Urinary bladder (tissue), 4 donors: ENCODE data around the gene PHLDB2. TPM values are rescaled to one million over a fixed set of nuclear protein-coding genes. Genes with fewer than 3 reads are reported as not detected.

ENCODE experiments used
- DNase-seq: peaks from one replicate; pipeline ENCODE4 v3.0.0-alpha.2; 2015; ENCODE audit errors: extremely low spot score
- H3K27ac ChIP-seq: one replicate; pipeline ENCODE4 v1.5.1; 2013; ENCODE audit warnings: low read depth, mild to moderate bottlenecking, moderate library complexity
- H3K36me3 ChIP-seq: one replicate; pipeline ENCODE4 v1.6.1; 2013; ENCODE audit warnings: mild to moderate bottlenecking, moderate library complexity; ENCODE audit not compliant: insufficient read depth
- H3K4me1 ChIP-seq: one replicate; pipeline ENCODE4 v1.6.1; 2013; ENCODE audit warnings: mild to moderate bottlenecking, moderate library complexity; ENCODE audit not compliant: insufficient read depth
- H3K4me3 ChIP-seq: one replicate; pipeline ENCODE4 v1.5.1; 2013; ENCODE audit warnings: low read depth, low read length
- WGBS: extraction: QIAGEN DNeasy Blood & Tissue Kit; methylation state at CpG from one replicate; pipeline ENCODE4 v1.1.7; 2013; 5-methylcytosine and 5-hydroxymethylcytosine counted together
- polyA plus RNA-seq: library from polyadenylated mRNA; stranded (reverse); fragments of 200-250 nt; gene quantifications from one replicate; pipeline ENCODE4 v1.2.3, GENCODE V29; 2013
- total RNA-seq: library from RNA; depleted of rRNA; stranded (reverse); fragments of >200 nt; gene quantifications from one replicate; pipeline ENCODE4 v1.2.3, GENCODE V29; 2014
- donor health status: healthy with polysubstance abuse.
- donor health status: healthy.

The PHLDB2 gene
- total and polyA plus RNA-seq, 2 donors = 58.1 to 173 TPM

- H3K36me3 ChIP-seq = no peaks in the 10 kb centered on the region
- WGBS = 74% methylated on average over 6 of the region's 6 CpGs
- no peak overlapping the region for H3K27ac ChIP-seq
- DNase-seq = no peak
- H3K4me3 ChIP-seq = no peak overlapping the region
- H3K4me1 ChIP-seq = no peaks in the 10 kb centered on the region
Observed at GRCh38 chr3:111857474-111857873, 1.6 kb upstream of the PHLDB2 start.

DNA sequence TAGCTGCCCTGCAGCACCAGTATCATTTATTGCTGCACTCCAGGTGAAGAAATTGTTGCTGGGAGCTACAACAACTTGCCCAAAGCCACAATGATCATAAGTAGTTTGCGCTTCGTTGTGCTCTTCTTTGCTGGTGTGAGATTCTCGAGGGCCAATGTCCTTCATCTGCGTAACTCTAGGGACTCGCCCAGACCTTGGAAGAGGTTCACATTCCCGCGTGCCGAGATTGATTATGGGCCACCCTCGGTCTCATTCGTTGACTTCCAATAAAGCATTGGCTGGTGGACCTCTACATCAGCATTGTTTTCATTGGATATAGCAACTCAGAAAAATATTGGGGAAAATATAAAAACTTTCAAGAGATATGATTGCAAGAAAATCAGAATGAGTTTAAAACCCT is 423 bp upstream of the PHLDB2 start:
- 30% methylated on average over 10 of the region's 10 CpGs for WGBS
- Histone ChIP-seq H3K4me3 (no peak overlapping the region), H3K27ac (peak overlapping the region; percentile 57), H3K36me3 (no peaks in the 10 kb centered on the region), H3K4me1 (no peaks in the 10 kb centered on the region)
- DNase-seq = no peak

DNA sequence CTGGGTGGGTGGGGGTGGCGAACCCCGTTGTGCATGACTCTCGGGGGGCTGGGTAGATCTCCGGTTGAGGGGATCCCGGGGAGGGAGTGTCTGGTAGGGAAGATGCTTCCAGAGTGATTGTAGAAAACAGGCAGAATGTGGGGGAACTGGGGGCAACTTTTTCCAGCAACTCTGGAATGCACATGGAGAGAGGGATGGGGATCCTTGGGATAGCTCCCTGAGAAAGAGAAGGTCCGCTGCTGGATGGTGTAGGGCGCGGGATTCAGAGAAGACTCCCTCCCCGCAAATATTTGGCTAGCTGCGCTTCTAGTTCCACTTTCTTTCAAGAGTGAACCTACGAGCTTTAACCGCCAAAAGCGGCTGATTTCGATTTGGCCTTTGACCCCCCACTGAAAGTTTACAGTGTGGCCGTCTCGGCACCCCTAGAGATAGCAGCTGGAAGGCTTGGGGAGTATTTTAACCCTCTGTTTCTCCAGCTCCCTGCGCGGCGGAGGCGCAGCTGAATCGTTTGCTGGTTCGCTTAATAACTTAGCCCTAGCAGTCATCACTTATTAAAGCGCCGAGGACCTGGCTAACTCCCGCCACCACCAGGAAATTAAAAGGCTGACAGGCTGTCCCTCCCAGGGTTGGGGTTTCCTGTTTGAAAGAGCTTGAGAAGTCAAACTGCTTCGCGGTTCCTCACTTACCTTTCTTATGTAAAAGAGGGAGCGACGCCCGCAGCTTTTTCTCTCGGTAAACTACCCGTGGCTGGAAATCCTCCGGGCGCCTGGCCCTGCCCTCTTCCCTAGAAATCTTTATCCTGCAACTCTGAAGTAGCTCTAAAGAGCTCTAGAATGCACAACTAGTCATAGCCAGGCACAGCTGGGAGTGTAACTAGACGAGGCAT is 1.2 kb downstream of the PHLDB2 start:
- Histone ChIP-seq H3K36me3 (no peaks in the 10 kb centered on the region), H3K4me3 (peak overlapping the region; percentile 66), H3K27ac (peak overlapping the region; percentile 97), H3K4me1 (no peaks in the 10 kb centered on the region)
- under 1% methylated on average over 35 of the region's 35 CpGs for WGBS
- peak; percentile 88 for DNase-seq

- Histone ChIP-seq H3K4me3 (no peak overlapping the region), H3K36me3 (no peaks in the 10 kb centered on the region), H3K4me1 (peaks cover 2% of the 10 kb centered on the region), H3K27ac (peak overlapping the region; percentile 28)
- no peak for DNase-seq
- WGBS = 32% methylated on average over 7 of the region's 7 CpGs
Observed at GRCh38 chr3:111861391-111861790, 2.3 kb downstream of the PHLDB2 start.

- Histone ChIP-seq H3K27ac (no peak overlapping the region), H3K4me3 (no peak overlapping the region), H3K36me3 (no peaks in the 10 kb centered on the region), H3K4me1 (peaks cover 2% of the 10 kb centered on the region)
- 60% methylated on average over 5 of the region's 5 CpGs for WGBS
- no peak for DNase-seq
Observed at GRCh38 chr3:111862415-111862814, 3.4 kb downstream of the PHLDB2 start.

- DNase-seq = no peak
- no peak overlapping the region for H3K4me3 ChIP-seq
- no peaks in the 10 kb centered on the region for H3K36me3 ChIP-seq
- H3K4me1 ChIP-seq = peaks cover 2% of the 10 kb centered on the region
- no peak overlapping the region for H3K27ac ChIP-seq
- 57% methylated on average over 3 of the region's 3 CpGs for WGBS
Observed at GRCh38 chr3:111862974-111863373, 3.9 kb downstream of the PHLDB2 start.

DNA sequence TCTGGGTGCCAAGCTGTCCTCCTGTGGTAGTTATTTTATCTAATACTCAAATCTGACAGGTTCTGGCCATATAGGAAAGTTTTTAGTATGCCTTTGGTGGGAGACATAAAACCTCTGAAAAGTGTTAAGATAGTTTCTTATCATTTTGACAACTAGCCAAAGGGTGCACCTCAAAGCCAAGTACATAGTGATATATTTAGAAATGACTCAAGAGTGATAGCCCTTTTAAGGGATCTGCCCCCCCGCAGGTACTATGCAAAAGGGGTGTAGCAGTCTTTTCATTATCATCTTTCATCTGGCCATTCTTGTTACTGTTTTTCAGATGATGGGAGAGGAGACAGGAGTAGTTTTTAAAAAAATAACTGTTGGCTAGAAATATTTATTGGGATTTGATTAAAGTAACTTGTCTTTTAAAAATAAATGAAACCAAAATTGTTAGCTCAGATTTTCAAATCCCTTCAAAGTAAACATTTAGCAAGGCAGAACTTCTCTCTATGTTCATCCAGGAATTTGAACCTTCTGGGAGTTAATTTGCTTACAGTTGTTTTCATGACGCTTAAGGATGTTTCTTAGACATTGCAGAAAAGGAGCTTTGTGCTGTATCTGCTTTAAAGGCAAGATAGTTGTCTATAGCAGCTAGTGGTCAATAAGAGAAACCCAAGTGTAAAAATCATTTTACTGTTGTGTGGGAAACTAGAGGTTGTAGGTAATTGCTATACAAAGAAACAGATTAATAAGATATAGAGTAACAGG is 5.1 kb downstream of the PHLDB2 start:
- 25% methylated on average over 2 of the region's 2 CpGs for WGBS
- DNase-seq = no peak
- Histone ChIP-seq H3K4me1 (peaks cover 2% of the 10 kb centered on the region), H3K4me3 (no peak overlapping the region), H3K27ac (no peak overlapping the region), H3K36me3 (no peaks in the 10 kb centered on the region)

DNA sequence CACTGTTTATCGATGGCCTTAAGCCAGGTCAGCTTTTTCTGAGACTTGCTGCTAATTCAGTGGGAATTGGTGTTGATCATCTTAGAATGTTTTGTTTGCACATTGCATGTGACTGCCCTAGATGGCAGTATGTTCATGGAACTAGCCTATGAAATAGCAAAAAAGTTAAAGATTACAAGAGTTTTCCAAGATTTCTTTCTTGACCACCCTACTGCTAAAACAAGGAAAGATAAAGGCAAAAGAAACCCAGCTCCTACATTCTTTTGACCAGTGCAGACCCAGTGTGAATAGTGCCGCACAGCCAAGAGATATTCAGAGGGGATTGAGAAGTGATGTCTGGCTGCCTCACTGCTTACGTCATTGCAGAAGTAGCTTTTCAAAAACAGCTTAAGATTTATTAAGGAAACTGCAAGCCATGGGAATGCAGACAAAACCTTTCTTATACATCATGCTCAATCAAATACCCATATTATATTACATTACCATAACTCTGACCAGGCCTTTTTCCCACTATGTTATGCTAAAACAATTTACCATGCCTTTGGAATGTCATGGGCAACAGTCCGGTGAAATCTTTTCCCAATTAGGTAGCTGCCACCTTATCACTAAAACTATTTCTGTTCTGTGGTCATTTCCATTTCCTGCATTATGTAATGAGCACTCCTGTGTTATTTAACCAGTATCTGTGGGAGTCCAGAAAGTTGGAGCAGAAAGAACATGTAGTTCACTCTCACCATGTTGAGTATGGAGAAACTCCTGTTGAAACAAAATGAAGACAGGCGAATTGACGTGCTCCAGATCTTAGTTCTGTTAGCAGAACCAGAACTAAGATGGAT is 6.0 kb downstream of the PHLDB2 start:
- 33% methylated on average over 6 of the region's 6 CpGs for WGBS
- DNase-seq = no peak
- no peaks in the 10 kb centered on the region for H3K36me3 ChIP-seq
- H3K4me1 ChIP-seq = peaks cover 2% of the 10 kb centered on the region
- H3K4me3 ChIP-seq = no peak overlapping the region
- H3K27ac ChIP-seq = peak overlapping the region; percentile 45

DNA sequence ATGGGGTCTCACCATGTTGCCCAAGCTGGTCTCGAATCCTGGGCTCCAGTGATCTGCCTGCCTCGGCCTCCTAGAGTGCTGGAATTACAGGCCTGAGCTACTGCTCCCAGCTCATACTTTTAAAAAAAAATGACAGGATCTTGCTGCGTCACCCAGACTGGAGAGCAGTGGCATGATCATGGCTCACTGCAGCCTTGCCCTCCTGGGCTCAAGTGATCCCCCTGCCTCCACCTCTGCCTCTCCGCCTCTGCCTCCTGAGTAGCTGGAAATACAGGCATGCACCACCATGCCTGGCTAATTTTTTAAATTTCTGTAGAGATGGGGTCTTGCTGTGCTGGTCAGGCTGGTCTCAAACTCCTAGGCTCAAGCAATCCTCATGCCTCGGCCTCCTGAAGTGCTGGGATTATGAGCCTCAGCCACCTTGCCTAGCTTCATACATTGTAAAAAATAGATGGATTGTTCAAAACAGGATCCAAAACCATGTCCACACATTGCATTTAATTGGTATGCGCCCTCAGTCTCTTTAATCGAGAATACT is 8.9 kb downstream of the PHLDB2 start:
- H3K27ac ChIP-seq = no peak overlapping the region
- peaks cover 2% of the 10 kb centered on the region for H3K4me1 ChIP-seq
- H3K36me3 ChIP-seq = no peaks in the 10 kb centered on the region
- H3K4me3 ChIP-seq = no peak overlapping the region
- no peak for DNase-seq
- 84% methylated on average over 7 of the region's 7 CpGs for WGBS

GRCh38 chr3:111870620-111871019 is 11.6 kb downstream of the PHLDB2 start:
- no peak for DNase-seq
- 79% methylated on average over 3 of the region's 3 CpGs for WGBS

GRCh38 chr3:111871809-111872623 is 13.0 kb downstream of the PHLDB2 start:
- Histone ChIP-seq H3K36me3 (no peaks in the 10 kb centered on the region), H3K4me3 (no peak overlapping the region), H3K4me1 (no peaks in the 10 kb centered on the region), H3K27ac (no peak overlapping the region)
- no peak for DNase-seq
- 78% methylated on average over 6 of the region's 6 CpGs for WGBS

More at GRCh38 chr3:111870620-111871019, 11.6 kb downstream of the PHLDB2 start:
- Histone ChIP-seq H3K4me3 (no peak overlapping the region), H3K36me3 (no peaks in the 10 kb centered on the region), H3K27ac (no peak overlapping the region), H3K4me1 (peaks cover 2% of the 10 kb centered on the region)

- Histone ChIP-seq H3K4me3 (no peak overlapping the region), H3K27ac (no peak overlapping the region), H3K4me1 (no peaks in the 10 kb centered on the region), H3K36me3 (no peaks in the 10 kb centered on the region)
- 60% methylated on average over 2 of the region's 2 CpGs for WGBS
- no peak for DNase-seq
Observed at GRCh38 chr3:111872979-111873378, 13.9 kb downstream of the PHLDB2 start.
